IPS DF 6.9 (cell line): ENCODE data around the gene C4BPB.

Source experiments
- DNase-seq: peaks from one replicate; pipeline ENCODE4 v3.0.0-alpha.2; 2013; ENCODE audit warnings: low read depth, low spot score
- H3K27ac ChIP-seq: one replicate; pipeline ENCODE4 v1.5.1; 2013; ENCODE audit warnings: low read length, control low read depth
- H3K27me3 ChIP-seq: 2 replicates; pipeline ENCODE4 v1.6.1; 2013; ENCODE audit warnings: mild to moderate bottlenecking, low read length; ENCODE audit not compliant: control insufficient read depth, insufficient read depth
- H3K36me3 ChIP-seq: 2 replicates; pipeline ENCODE4 v1.6.1; 2013; ENCODE audit warnings: low read length; ENCODE audit not compliant: control insufficient read depth, insufficient read depth
- H3K4me1 ChIP-seq: 2 replicates; pipeline ENCODE4 v1.6.1; 2013; ENCODE audit warnings: low read length; ENCODE audit not compliant: control insufficient read depth, insufficient read depth
- H3K4me3 ChIP-seq: 2 replicates; pipeline ENCODE4 v1.5.1; 2013; ENCODE audit warnings: mild to moderate bottlenecking, low read length
- H3K9me3 ChIP-seq: 2 replicates; pipeline ENCODE4 v1.6.1; 2013; ENCODE audit warnings: low read length, inconsistent platforms; ENCODE audit not compliant: control insufficient read depth, insufficient read depth
- WGBS: extraction: QIAGEN DNeasy Blood & Tissue Kit; methylation state at CpG from one replicate; pipeline ENCODE4 v1.1.7; 2013; ENCODE audit warnings: mixed read lengths, missing lambda C conversion rate; ENCODE audit not compliant: insufficient read length, insufficient coverage; 5-methylcytosine and 5-hydroxymethylcytosine counted together

The C4BPB gene

GRCh38 chr1:207139616-207140015, 51.0 kb downstream of the C4BPB start:
- H3K4me3 ChIP-seq = no peak overlapping the region
- no peaks in the 10 kb centered on the region for H3K36me3 ChIP-seq
- H3K27ac ChIP-seq = no peak overlapping the region
- H3K9me3 ChIP-seq = no peaks in the 10 kb centered on the region
- no peaks in the 10 kb centered on the region for H3K4me1 ChIP-seq
- no peaks in the 10 kb centered on the region for H3K27me3 ChIP-seq
- no peak for DNase-seq
- WGBS = no CpG with 5 or more reads among the region's 1 CpG

- H3K9me3 ChIP-seq = no peaks in the 10 kb centered on the region
- no CpG with 5 or more reads among the region's 1 CpG for WGBS
- no peak overlapping the region for H3K4me3 ChIP-seq
- no peaks in the 10 kb centered on the region for H3K4me1 ChIP-seq
- no peaks in the 10 kb centered on the region for H3K27me3 ChIP-seq
- H3K27ac ChIP-seq = no peak overlapping the region
- no peaks in the 10 kb centered on the region for H3K36me3 ChIP-seq
- no peak for DNase-seq
Observed at GRCh38 chr1:207140536-207140935, 51.9 kb downstream of the C4BPB start.

GRCh38 chr1:207145401-207146058, 56.9 kb downstream of the C4BPB start:
- Histone ChIP-seq H3K36me3 (no peaks in the 10 kb centered on the region), H3K4me3 (no peak overlapping the region), H3K4me1 (no peaks in the 10 kb centered on the region), H3K27me3 (no peaks in the 10 kb centered on the region), H3K9me3 (no peaks in the 10 kb centered on the region), H3K27ac (no peak overlapping the region)
- DNase-seq = no peak
- WGBS = no CpG with 5 or more reads among the region's 5 CpGs
